Measurements from ENCODE around the gene GDF9. TPM values are rescaled to one million over a fixed set of nuclear protein-coding genes. Genes with fewer than 3 reads are reported as not detected.

The GDF9 gene
- total RNA-seq, 4 donors from 2014 or later, result 0.47 to 4.8 (median 0.90) TPM

DNA sequence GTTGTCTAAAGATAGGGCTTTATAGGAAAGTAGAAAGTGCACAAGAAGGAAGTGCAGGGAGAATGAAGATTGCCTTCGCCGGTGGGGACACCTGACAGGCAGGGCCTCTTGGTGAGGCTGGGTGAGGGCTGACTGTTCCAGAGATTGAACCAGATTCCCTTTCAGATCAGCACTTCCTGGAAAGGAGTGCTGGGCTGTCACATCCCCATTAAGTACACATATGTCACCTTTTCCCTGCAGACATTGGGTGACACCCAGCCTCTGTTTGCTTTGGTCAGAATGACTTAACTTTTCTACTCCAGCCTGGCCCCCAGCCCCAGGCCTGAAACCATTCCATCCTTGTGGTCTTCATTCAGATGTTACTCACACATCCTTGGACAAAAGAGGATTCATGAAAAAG lies 28.4 kb downstream of the GDF9 start:
- H3K36me3 ChIP-seq, result no peaks in the 10 kb centered on the region
- no peaks in the 10 kb centered on the region for H3K9me3 ChIP-seq
- peaks cover 18% of the 10 kb centered on the region for H3K4me1 ChIP-seq
- no peak overlapping the region for H3K4me3 ChIP-seq
- no peak overlapping the region for H3K27ac ChIP-seq
- no peaks in the 10 kb centered on the region for H3K27me3 ChIP-seq
- no peak for DNase-seq (ENCODE audit: low spot score in 2 of 2)
- WGBS, result 62% methylated on average over 2 of the region's 2 CpGs
- TF ChIP-seq POLR2A (IDR thresholded peaks at IDR 0.05) (no peak), EP300 (IDR thresholded peaks at IDR 0.05) (no peak), POLR2AphosphoS5 (IDR thresholded peaks at IDR 0.05) (no peak)

DNA sequence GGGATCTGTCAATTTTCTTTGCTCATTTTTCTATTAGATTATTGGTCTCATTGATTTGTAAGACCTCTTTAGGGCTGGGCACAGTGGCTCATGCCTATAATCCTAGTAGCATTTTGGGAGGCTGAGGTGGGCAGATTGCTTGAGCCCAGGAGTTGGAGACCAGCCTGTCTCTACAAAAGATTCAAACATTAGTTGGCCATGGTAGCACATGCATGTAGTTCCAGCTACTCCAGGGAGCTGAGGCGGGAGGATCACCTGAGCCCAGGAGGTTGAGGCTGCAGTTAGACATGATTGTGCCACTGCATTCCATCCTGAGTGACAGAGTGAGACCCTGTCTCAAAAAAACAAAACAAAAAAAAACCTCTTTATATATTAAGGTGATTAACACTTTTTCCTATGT lies 29.4 kb downstream of the GDF9 start:
- TF ChIP-seq POLR2AphosphoS5 (IDR thresholded peaks at IDR 0.05) (no peak), POLR2A (IDR thresholded peaks at IDR 0.05) (no peak), EP300 (IDR thresholded peaks at IDR 0.05) (no peak)
- TF ChIP-seq, protein P1, sequence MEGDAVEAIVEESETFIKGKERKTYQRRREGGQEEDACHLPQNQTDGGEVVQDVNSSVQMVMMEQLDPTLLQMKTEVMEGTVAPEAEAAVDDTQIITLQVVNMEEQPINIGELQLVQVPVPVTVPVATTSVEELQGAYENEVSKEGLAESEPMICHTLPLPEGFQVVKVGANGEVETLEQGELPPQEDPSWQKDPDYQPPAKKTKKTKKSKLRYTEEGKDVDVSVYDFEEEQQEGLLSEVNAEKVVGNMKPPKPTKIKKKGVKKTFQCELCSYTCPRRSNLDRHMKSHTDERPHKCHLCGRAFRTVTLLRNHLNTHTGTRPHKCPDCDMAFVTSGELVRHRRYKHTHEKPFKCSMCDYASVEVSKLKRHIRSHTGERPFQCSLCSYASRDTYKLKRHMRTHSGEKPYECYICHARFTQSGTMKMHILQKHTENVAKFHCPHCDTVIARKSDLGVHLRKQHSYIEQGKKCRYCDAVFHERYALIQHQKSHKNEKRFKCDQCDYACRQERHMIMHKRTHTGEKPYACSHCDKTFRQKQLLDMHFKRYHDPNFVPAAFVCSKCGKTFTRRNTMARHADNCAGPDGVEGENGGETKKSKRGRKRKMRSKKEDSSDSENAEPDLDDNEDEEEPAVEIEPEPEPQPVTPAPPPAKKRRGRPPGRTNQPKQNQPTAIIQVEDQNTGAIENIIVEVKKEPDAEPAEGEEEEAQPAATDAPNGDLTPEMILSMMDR (IDR thresholded peaks at IDR 0.05), result no peak
- H3K4me1 ChIP-seq, result peaks cover 18% of the 10 kb centered on the region
- WGBS, result 89% methylated on average over 1 of the region's 1 CpG
- H3K4me3 ChIP-seq, result no peak overlapping the region
- no peaks in the 10 kb centered on the region for H3K9me3 ChIP-seq
- no peak for DNase-seq (ENCODE audit: low spot score in 2 of 2)
- H3K27me3 ChIP-seq, result no peaks in the 10 kb centered on the region
- no peak overlapping the region for H3K27ac ChIP-seq
- H3K36me3 ChIP-seq, result no peaks in the 10 kb centered on the region

DNA sequence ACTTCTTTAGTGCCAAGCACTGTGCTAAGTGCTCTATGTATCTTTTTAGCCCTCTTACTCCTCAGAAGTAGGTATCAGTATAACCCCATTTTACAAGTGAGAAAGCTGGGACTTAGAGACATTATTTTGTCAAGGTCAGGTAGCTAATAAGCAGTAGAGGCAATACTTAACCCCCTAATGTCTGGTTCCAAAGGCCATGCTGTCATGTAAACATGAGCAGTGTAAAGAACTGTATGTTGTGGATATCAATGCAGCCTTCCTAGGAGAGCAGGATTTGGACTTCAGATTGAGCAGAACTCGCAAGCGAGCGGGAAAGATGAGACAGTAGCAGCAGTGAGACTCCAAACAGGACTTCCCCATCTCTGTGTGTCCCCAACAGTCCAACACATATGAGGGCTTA lies 32.2 kb downstream of the GDF9 start:
- Histone ChIP-seq H3K9me3 (no peaks in the 10 kb centered on the region), H3K27ac (no peak overlapping the region)

DNA sequence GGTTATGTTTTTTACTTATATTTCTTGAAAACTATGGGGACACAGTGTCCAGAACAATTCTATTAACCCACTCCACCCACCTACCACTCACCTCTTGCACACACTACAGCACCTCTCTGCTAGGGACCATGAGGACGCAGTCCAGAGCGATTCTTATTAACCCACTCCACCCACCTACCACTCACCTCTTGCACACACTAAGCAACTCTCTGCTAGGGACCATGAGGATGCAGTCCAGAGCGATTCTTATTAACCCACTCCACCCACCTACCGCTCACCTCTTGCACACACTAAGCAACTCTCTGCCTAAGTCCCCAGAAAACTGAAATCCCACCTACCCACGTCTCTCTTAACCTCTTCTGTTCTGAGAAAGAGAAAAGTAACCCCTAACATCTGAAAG lies 33.7 kb downstream of the GDF9 start:
- no peaks in the 10 kb centered on the region for H3K36me3 ChIP-seq
- TF ChIP-seq POLR2AphosphoS5 (IDR thresholded peaks at IDR 0.05), result no peak
- no peak for TF ChIP-seq EP300 (IDR thresholded peaks at IDR 0.05)
- no peak for TF ChIP-seq POLR2A (IDR thresholded peaks at IDR 0.05)
- TF ChIP-seq, protein P1 (IDR thresholded peaks at IDR 0.05), result no peak
- H3K4me3 ChIP-seq, result no peak overlapping the region
- H3K9me3 ChIP-seq, result no peaks in the 10 kb centered on the region
- peaks cover 4% of the 10 kb centered on the region for H3K27me3 ChIP-seq
- no peak for DNase-seq (ENCODE audit: low spot score in 2 of 2)
- no peak overlapping the region for H3K27ac ChIP-seq
- peaks cover 18% of the 10 kb centered on the region for H3K4me1 ChIP-seq
- WGBS, result 96% methylated on average over 5 of the region's 5 CpGs

More for the DNA sequence above, 32.2 kb downstream of the GDF9 start:
- Histone ChIP-seq H3K4me3 (no peak overlapping the region), H3K4me1 (peaks cover 18% of the 10 kb centered on the region), H3K27me3 (peaks cover 4% of the 10 kb centered on the region), H3K36me3 (no peaks in the 10 kb centered on the region)
- DNase-seq (ENCODE audit: low spot score in 2 of 2), result no peak
- WGBS, result 96% methylated on average over 3 of the region's 3 CpGs
- TF ChIP-seq EP300 (IDR thresholded peaks at IDR 0.05) (no peak), POLR2AphosphoS5 (IDR thresholded peaks at IDR 0.05) (no peak), POLR2A (IDR thresholded peaks at IDR 0.05) (no peak)
- TF ChIP-seq, protein P1 (IDR thresholded peaks at IDR 0.05), result no peak

DNA sequence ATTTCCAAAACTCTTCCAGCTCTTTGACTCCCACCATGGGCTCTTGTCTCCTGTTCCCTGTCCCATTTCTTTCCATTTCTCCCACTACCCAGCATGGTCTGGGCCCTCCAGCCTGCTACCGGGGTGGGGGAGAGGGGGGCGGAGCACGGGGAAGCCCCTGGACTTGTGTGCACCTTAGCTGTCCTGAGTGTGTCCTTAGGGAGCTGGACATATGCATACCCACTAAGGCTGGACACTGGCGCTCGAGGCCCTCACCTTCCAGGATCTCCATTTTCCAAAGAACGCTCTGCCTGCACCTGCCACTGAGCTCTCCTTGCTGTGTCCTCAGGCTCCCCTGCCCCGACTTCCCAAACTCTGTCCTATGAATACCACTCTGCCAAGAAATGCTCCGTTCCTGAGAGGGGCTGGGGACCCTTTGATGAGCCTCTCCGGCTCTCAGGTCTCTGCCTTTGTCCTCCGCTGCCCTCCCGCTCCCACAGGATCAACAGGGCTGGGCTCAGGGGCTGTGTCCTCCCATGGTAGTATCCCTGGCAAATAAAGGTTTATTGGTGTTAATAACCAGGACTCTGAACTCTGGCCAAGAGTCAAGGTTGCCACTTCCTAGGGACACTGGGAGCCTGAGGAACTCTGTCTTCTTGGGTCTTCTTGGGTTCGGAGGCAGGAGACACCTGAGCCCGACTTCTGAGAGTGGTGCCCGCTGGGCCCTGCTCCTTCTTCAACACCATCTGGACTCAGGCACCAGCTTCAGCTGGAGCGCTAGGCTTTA lies 35.0 kb downstream of the GDF9 start:
- Histone ChIP-seq H3K27ac (peak overlapping the region; percentile 74), H3K4me3 (peak overlapping the region; percentile 87), H3K36me3 (no peaks in the 10 kb centered on the region), H3K4me1 (peaks cover 18% of the 10 kb centered on the region), H3K9me3 (no peaks in the 10 kb centered on the region), H3K27me3 (peaks cover 6% of the 10 kb centered on the region)
- peak in 1 of 2 donors; percentile 69 for DNase-seq (ENCODE audit: low spot score in 2 of 2)
- no peak for TF ChIP-seq POLR2A (IDR thresholded peaks at IDR 0.05)
- TF ChIP-seq EP300 (IDR thresholded peaks at IDR 0.05), result no peak
- TF ChIP-seq POLR2AphosphoS5 (IDR thresholded peaks at IDR 0.05), result no peak
- TF ChIP-seq, protein P1 (IDR thresholded peaks at IDR 0.05), result no peak
- 94% methylated on average over 11 of the region's 15 CpGs for WGBS
